HG03103 (cell line): ENCODE data around the gene CNPY1.

Source experiments
- ATAC-seq: cut with Tn5 transposase; IDR thresholded peaks from one replicate; pipeline ENCODE4 v1.9.1; 2021; ENCODE audit warnings: low read depth; ENCODE audit not compliant: unreplicated experiment

CNPY1 gene

GRCh38 chr7:155560196-155560885, 14.0 kb upstream of the CNPY1 start:
- no peak for ATAC-seq

DNA sequence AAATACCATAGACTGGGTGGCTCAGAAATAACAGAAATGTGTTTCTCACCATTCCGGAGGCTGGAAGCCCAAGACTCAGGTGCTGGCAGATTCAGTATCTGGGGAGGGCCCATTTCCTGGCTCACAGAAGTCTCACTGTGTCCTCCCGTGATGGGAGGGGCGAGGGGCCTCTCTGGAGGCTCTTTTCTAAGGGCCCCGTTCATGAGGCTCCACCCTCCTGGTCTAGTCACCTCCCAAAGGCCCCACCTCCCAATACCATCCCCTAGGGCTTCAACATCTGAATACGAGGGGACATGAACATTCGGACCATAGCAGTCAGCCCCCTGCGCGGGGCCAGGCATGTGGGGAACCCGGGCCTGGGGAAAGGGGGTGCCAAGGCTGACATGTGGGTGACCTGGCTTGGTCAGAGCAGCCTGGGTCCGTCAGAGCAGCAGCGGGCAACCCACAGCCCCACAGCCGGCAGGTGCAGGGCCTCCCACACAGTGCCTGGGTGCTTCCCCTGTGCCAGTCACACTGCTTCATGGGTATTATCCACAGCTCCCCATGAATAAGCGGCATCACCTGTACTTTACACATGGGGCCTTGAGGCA, 13.3 kb upstream of the CNPY1 start:
- no peak for ATAC-seq

GRCh38 chr7:155558961-155559360, 12.6 kb upstream of the CNPY1 start:
- no peak for ATAC-seq

- no peak for ATAC-seq
Measured at GRCh38 chr7:155558351-155558750, 12.0 kb upstream of the CNPY1 start.

- no peak for ATAC-seq
Measured at GRCh38 chr7:155557778-155558177, 11.4 kb upstream of the CNPY1 start.

- ATAC-seq: no peak
Measured at GRCh38 chr7:155556763-155557162, 10.4 kb upstream of the CNPY1 start.

GRCh38 chr7:155555116-155555695, 8.8 kb upstream of the CNPY1 start:
- ATAC-seq: no peak

DNA sequence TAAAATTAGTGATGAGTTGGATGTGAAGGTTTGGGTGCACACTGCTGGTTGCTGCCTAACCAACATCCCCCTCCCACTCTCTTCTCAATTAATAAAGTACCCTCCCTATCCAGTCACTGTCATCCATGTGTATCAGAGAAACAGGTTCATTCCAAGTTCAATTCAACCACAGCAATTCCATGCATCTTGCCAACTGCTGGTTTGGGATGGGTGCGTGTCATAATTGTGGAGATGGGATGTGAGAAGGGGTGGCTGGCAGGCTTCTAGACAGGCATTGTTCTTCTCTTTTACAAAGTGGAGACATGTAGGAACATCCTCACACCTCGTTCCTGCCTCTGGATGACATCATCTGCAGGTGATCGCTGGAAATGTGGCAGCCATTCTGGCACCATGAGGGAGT, 7.5 kb upstream of the CNPY1 start:
- ATAC-seq: no peak

- ATAC-seq: no peak
Measured at GRCh38 chr7:155551785-155552611, 5.6 kb upstream of the CNPY1 start.

GRCh38 chr7:155550916-155551315, 4.6 kb upstream of the CNPY1 start:
- ATAC-seq: no peak

DNA sequence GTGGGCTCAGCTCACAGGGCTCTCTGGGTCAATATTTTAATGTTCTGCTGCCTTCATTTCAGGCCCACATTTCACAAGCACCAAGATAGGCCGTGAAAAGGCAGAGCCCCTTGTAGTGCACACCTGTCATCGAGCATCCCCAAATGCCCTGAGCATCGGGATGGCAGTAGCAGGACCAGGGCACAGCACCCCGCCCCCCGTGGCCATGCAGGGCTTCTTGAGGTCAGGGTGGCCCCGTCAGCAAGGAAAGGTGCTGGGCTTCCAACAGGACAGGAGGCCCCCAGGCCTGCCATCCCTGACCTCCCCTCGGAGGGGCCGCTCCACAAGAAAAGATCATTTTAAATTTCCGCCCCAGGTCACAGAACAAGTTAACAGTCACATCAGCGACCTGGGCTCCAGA, 2.9 kb upstream of the CNPY1 start:
- no peak for ATAC-seq

- no peak for ATAC-seq
Measured at GRCh38 chr7:155547161-155547791, 917 bp upstream of the CNPY1 start.

GRCh38 chr7:155545348-155545747, 1.0 kb downstream of the CNPY1 start:
- no peak for ATAC-seq

DNA sequence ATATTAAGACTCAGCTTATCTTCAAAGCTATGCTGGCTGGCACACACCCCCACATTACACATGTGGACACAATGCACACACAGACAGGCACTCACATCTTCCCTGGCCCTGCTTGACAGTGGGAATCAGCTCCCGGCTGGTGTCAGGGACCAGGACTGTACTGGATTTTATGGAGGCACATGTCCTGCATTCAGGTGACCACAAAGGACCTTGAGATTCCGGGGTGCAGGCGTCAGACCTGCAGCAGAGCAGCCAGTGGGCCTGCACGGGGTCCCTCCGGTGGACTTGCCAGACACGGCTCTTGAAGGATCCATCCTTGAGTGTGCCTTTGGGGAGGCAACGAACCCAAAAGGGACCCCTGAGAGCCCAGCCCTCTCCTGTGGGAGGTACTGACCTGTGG, 1.9 kb downstream of the CNPY1 start:
- no peak for ATAC-seq

DNA sequence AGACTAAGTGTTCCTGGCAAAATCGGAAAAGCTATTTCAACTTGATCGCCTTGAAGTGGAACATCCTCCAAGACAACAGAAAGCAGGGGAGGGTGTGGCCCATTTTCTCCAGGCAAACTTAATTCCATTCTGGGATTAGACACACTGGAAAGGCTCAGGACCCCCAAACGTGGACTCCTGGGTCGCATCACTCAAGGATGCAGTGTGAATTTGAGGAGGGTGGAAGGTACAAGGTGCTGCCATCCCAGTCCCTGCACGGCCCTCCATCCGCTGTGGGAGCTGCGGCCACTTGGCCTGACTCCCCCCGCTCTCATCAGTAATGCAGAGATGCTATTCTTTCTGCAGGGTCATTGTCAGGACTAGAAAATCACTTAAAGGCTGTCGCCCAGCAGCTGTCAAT, 2.4 kb downstream of the CNPY1 start:
- ATAC-seq: no peak

DNA sequence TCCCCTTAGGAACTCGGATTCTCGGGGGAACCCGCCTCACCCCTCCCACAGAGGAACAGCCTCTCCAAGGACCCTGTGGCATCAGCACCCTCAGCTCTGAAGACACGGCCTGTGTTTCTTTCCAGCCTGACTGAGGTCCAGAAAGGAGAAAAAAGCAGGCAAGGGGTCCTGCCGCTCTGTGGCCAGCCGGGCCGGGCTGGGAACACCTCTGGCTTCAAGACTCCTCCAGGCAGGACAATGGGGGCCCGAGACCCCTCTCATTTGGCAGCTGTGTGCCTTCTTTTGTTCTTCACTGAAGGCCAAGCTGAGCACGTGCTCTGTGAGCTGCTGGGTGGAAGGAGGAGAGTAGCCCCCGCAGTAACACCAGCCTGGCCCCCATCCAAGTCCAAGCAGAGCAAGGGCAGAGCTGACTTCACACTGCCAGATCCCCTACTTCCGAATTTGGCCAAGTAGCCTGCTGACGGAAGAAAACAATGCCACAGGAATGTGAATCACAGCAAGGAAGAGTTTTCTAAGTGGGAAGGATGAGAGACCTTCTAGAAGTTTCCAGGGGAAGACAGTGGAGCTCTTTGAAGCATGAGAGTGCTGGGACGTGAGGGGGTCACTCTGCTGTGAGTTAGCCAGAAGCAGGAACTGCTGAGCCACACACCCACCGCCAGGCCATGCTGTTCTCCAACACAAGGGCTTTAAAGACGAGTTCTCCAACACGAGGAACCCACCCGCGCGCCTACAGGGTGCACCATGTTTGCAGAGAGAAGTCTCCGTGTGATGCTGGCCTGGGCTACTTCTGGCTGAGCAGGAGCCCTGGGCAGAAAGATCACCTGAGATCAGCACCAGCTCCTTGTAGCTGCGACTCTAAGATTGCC, 3.1 kb downstream of the CNPY1 start:
- ATAC-seq: no peak

- no peak for ATAC-seq
Measured at GRCh38 chr7:155541986-155542675, 4.2 kb downstream of the CNPY1 start.

DNA sequence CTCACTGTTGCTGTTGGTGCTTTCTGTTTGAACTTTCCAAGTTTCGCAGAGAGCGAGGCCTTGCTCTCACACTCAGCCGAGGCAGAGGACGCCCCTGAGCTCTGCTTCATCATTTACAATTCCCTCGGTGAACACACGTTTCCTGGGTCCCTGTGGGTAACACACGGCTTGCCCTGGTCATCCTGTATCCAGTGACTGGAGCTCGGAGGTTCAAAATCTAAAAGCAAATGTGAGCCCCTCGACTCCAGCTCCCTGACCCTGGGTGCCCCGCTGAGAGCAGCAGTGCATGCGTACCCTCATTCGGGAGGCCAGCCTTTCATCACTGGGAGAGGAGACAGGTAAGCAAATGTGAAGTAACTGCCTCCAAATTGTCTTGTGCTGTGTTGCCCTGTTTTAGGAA, 5.8 kb downstream of the CNPY1 start:
- ATAC-seq: no peak

- ATAC-seq: no peak
Measured at GRCh38 chr7:155538293-155538692, 8.1 kb downstream of the CNPY1 start.
